Pancreas (tissue), 10 donors: ENCODE data around the gene C16orf86. TPM values are rescaled to one million over a fixed set of nuclear protein-coding genes. Genes with fewer than 3 reads are reported as not detected.
A peak's percentile ranks its signal among the peaks of the same experiment; 100 is the strongest.

ENCODE experiments used
- ATAC-seq, 4 donors: fragments of 200-7000 bp; cut with Tn5 transposase; one replicate each; pipeline versions ENCODE4 v1.8.0 to v1.9.1; 2020; ENCODE audit warnings: mild to moderate bottlenecking in 4 of 4, moderate library complexity in 4 of 4
- DNase-seq, 6 donors: peaks; one replicate each; pipeline ENCODE4 v3.0.0-alpha.2; 2020
- FAIRE-seq: peaks from 2 replicates; lab custom pipeline; 2012; peaks lifted over from hg19 to GRCh38; lab: Jason Lieb, UNC
- H3K27ac ChIP-seq, 4 donors: fragments of 200-600 bp; sonication (generic); 1 replicate in 3 of 4; 2 replicates in 1 of 4; pipeline versions ENCODE4 v1.5.0 to v1.8.0; 2020
- H3K27me3 ChIP-seq, 4 donors: fragments of 200-600 bp; one replicate each; pipeline ENCODE4 v1.8.0; 2021
- H3K36me3 ChIP-seq, 3 donors: fragments of 200-600 bp; sonication (generic) in 1 of 3; one replicate each; pipeline versions ENCODE4 v1.5.0 to v1.8.0; 2020 to 2021
- H3K4me1 ChIP-seq, 3 donors: fragments of 200-600 bp; one replicate each; pipeline ENCODE4 v1.8.0; 2021
- H3K4me3 ChIP-seq, 4 donors: fragments of 200-600 bp; sonication (generic) in 2 of 4; one replicate each; pipeline versions ENCODE4 v1.5.0 to v1.8.0; 2020 to 2021
- H3K9me3 ChIP-seq, 4 donors: fragments of 200-600 bp; one replicate each; pipeline ENCODE4 v1.8.0; 2021
- CTCF ChIP-seq, 4 donors: fragments of 200-600 bp; sonication (generic) in 3 of 4; IDR thresholded peaks; one replicate each; pipeline versions ENCODE4 v1.5.0 to v1.8.0; 2021; ENCODE audit warnings: antibody characterized with exemption in 4 of 4
- WGBS, 2 donors: extraction: QIAGEN DNeasy Blood & Tissue Kit; methylation state at CpG; one replicate each; pipeline ENCODE4 v1.1.7; 2013; 5-methylcytosine and 5-hydroxymethylcytosine counted together
- intact Hi-C, 3 donors: fragments of 100-400 bp; cut with DNase I; formaldehyde crosslinking; loops; one replicate each; pipeline versions ENCODE4 v1.11.1 to v1.14.2; 2022
- polyA plus RNA-seq, 2 donors: library from polyadenylated mRNA; stranded (reverse); fragments of 200-250 nt; gene quantifications; one replicate each; pipeline ENCODE4 v1.2.3, GENCODE V29; 2013
- total RNA-seq, 6 donors: library from RNA; stranded (reverse); fragmentation: NEBNext Ultra II Directional in 4 of 6; extraction: Animal tissue kit (Norgen Biotek cat#: 25700) in 4 of 6; gene quantifications; one replicate each; pipeline versions ENCODE4 v1.2.1 to v1.2.4, GENCODE V29; 2021 to 2023
- donor health status: healthy with polysubstance abuse.
- donor health status: DM: no; HTN: no; CAD: no; lungs with moderate emphysema.
- donor health status: DM: no; HTN: no; CAD: no.
- donor health status: control.
- donor health status: control.
- donor health status: Bipolar disorder and iron deficiency.
- donor health status: DM: yes; HTN: yes; CAD: no.
- donor health status: DM: no; HTN: no; CAD: no.
- donor health status: DM: no; HTN: no; CAD: no.
- donor health status: DM: yes; HTN: yes; CAD: no.

Gene C16orf86
- total and polyA plus RNA-seq, 8 donors = 1.4 to 7.6 (median 3.2) TPM

DNA sequence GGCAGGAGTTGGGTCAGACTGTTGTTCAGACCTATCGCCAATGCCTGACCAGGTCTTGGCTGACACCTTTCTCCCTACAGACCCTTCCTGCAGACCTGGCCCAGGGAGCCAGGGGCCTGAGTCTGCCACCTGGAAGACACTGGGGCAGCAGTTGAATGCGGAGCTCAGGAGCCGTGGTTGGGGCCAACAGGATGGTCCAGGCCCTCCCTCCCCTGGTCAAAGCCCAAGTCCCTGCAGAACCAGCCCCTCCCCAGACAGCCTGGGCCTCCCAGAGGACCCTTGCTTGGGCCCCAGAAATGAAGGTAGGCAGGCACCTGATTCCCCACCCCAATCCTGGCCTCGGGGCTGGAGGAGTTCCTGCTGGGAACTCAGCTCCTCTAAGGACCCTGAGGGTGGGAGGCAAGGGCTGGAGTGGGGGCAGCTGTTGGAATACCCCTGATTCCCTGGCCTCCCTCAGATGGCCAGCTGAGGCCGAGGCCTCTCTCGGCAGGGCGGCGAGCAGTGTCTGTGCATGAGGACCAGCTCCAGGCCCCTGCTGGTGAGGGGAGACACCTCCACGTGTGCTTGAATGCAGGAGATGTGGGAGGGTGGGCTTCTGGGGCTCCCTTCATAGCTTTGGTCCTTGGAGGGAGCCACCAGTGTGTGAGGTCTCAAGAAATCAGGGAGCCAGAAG lies 10.1 kb upstream of the C16orf86 start:
- FAIRE-seq = no peak
- 82 to 86% methylated on average over 9 of the region's 9 CpGs for WGBS, 2 donors
- no peak for TF ChIP-seq CTCF (IDR thresholded peaks at IDR 0.05)
- DNase-seq = no peak
- H3K36me3 ChIP-seq = no peaks in the 10 kb centered on the region
- ATAC-seq = no peak
- peaks cover 7 to 8% (median 8%) of the 10 kb centered on the region in 3 donors for H3K4me1 ChIP-seq
- no peaks in the 10 kb centered on the region for H3K27me3 ChIP-seq
- intact Hi-C loops = no loop called here
- H3K4me3 ChIP-seq = no peak overlapping the region
- no peaks in the 10 kb centered on the region for H3K9me3 ChIP-seq
- H3K27ac ChIP-seq = no peak overlapping the region

GRCh38 chr16:67657017-67657608 lies 9.5 kb upstream of the C16orf86 start:
- no peak for FAIRE-seq
- Histone ChIP-seq H3K9me3 (no peaks in the 10 kb centered on the region), H3K36me3 (no peaks in the 10 kb centered on the region), H3K27ac (no peak overlapping the region), H3K4me1 (peaks cover 11 to 14% (median 13%) of the 10 kb centered on the region in 3 donors), H3K4me3 (no peak overlapping the region), H3K27me3 (no peaks in the 10 kb centered on the region)
- no peak for ATAC-seq
- WGBS, 2 donors = 95 to 97% methylated on average over 12 to 16 of the region's 16 CpGs
- TF ChIP-seq CTCF (IDR thresholded peaks at IDR 0.05) = no peak
- intact Hi-C loops = no loop called here
- no peak for DNase-seq

GRCh38 chr16:67657751-67658518 lies 8.7 kb upstream of the C16orf86 start:
- 88 to 94% methylated on average over 18 of the region's 18 CpGs for WGBS, 2 donors
- TF ChIP-seq CTCF (IDR thresholded peaks at IDR 0.05) = no peak
- H3K9me3 ChIP-seq = no peaks in the 10 kb centered on the region
- ATAC-seq (no peak), FAIRE-seq (no peak), DNase-seq (peak in 2 of 6 donors; percentile 18 to 74)
- no peak overlapping the region for H3K27ac ChIP-seq
- no peaks in the 10 kb centered on the region for H3K27me3 ChIP-seq
- H3K4me3 ChIP-seq = no peak overlapping the region
- no peaks in the 10 kb centered on the region for H3K36me3 ChIP-seq
- intact Hi-C loops = no loop called here
- peaks cover 19 to 22% (median 21%) of the 10 kb centered on the region in 3 donors for H3K4me1 ChIP-seq

GRCh38 chr16:67658849-67659674 lies 7.6 kb upstream of the C16orf86 start:
- DNase-seq (peak in 1 of 6 donors; percentile 15), FAIRE-seq (no peak), ATAC-seq (no peak)
- no peaks in the 10 kb centered on the region for H3K9me3 ChIP-seq
- no peak for TF ChIP-seq CTCF (IDR thresholded peaks at IDR 0.05)
- intact Hi-C loops = no loop called here
- H3K36me3 ChIP-seq = no peaks in the 10 kb centered on the region
- no peaks in the 10 kb centered on the region for H3K27me3 ChIP-seq
- H3K4me1 ChIP-seq = peaks cover 23 to 32% (median 23%) of the 10 kb centered on the region in 3 donors
- H3K4me3 ChIP-seq = peak overlapping the region; percentile 78 to 89 (median 82)
- 37% methylated on average over 19 to 21 of the region's 21 CpGs for whole genome bisulfite sequencing, 2 donors
- H3K27ac ChIP-seq = no peak overlapping the region
